Common myeloid progenitor, CD34-positive (primary cell): ENCODE data around the gene USP40.

Source experiments
- CTCF ChIA-PET: fragments of 350-600 bp; sonication (Branson Sonifier 250); formaldehyde crosslinking; loops from one replicate; lab custom pipeline; 2021; ENCODE audit warnings: antibody characterized with exemption; lab: Charles Lee
- POLR2A ChIA-PET: fragments of 350-600 bp; sonication (Branson Sonifier 250); formaldehyde crosslinking; loops from one replicate; lab custom pipeline; 2021; ENCODE audit warnings: antibody characterized with exemption; lab: Charles Lee
- DNase-seq, 3 donors: peaks; one replicate each; pipeline versions ENCODE4 v3.0.0 to v3.0.0-alpha.2; 2013
- H3K27ac ChIP-seq, 2 experiments: 1 replicate in 1 of 2; 2 replicates in 1 of 2; pipeline ENCODE4 v1.7.0; 2013; ENCODE audit warnings: inconsistent platforms in 2 of 2, low read length in 2 of 2, mild to moderate bottlenecking in 2 of 2, low read depth in 1 of 2, moderate library complexity in 1 of 2; ENCODE audit not compliant: severe bottlenecking in 2 of 2, insufficient read depth in 1 of 2, poor library complexity in 1 of 2
- H3K27me3 ChIP-seq, 5 experiments: replicated peaks in 2 of 5; 1 replicate in 3 of 5; 2 replicates in 2 of 5; pipeline versions ENCODE4 v1.6.1 to v1.7.0; 2013; ENCODE audit warnings: low read length in 4 of 5, mild to moderate bottlenecking in 2 of 5, moderate library complexity in 2 of 5, inconsistent platforms in 1 of 5; ENCODE audit not compliant: insufficient read depth in 5 of 5, control insufficient read depth in 4 of 5
- H3K36me3 ChIP-seq, 4 experiments: 1 replicate in 2 of 4; 2 replicates in 2 of 4; pipeline versions ENCODE4 v1.6.1 to v1.7.0; 2013; ENCODE audit warnings: low read length in 3 of 4, control low read depth in 1 of 4, mild to moderate bottlenecking in 1 of 4; ENCODE audit not compliant: control insufficient read depth in 4 of 4, insufficient read depth in 4 of 4
- H3K4me1 ChIP-seq, 4 experiments: 1 replicate in 3 of 4; 2 replicates in 1 of 4; pipeline versions ENCODE4 v1.6.1 to v1.7.1; 2013; ENCODE audit warnings: low read length in 3 of 4, mild to moderate bottlenecking in 3 of 4, control low read depth in 1 of 4, inconsistent platforms in 1 of 4, moderate library complexity in 1 of 4; ENCODE audit not compliant: control insufficient read depth in 4 of 4, insufficient read depth in 4 of 4; ENCODE audit errors: control extremely low read depth in 1 of 4
- H3K4me3 ChIP-seq, 7 experiments: 1 replicate in 4 of 7; 2 replicates in 3 of 7; pipeline versions ENCODE4 v1.5.1 to v1.7.0; 2013; ENCODE audit warnings: mild to moderate bottlenecking in 7 of 7, low read length in 6 of 7, moderate library complexity in 6 of 7, inconsistent platforms in 2 of 7, low read depth in 2 of 7, control low read depth in 1 of 7; ENCODE audit not compliant: insufficient read depth in 4 of 7, control insufficient read depth in 1 of 7; ENCODE audit errors: extremely low read depth in 1 of 7
- H3K9me3 ChIP-seq, 5 experiments: 1 replicate in 4 of 5; 2 replicates in 1 of 5; pipeline versions ENCODE4 v1.6.1 to v1.7.1; 2013; ENCODE audit warnings: low read length in 4 of 5, mild to moderate bottlenecking in 2 of 5, inconsistent platforms in 1 of 5, low read depth in 1 of 5, moderate library complexity in 1 of 5; ENCODE audit not compliant: control insufficient read depth in 4 of 5, insufficient read depth in 2 of 5; ENCODE audit errors: control extremely low read depth in 1 of 5
- WGBS: methylation state at CpG from one replicate; pipeline ENCODE4 v1.1.5; 2013; ENCODE audit not compliant: insufficient coverage; 5-methylcytosine and 5-hydroxymethylcytosine counted together

The USP40 gene

GRCh38 chr2:233464056-233464455 lies 102.5 kb downstream of the USP40 start:
- peaks cover 21 to 89% (median 59%) of the 10 kb centered on the region in 4 experiments for H3K36me3 ChIP-seq
- POLR2A ChIA-PET: no interaction called here
- CTCF ChIA-PET: no interaction called here

GRCh38 chr2:233463586-233463985 lies 103.0 kb downstream of the USP40 start:
- WGBS: 89% methylated on average over 16 of the region's 16 CpGs
- Histone ChIP-seq H3K4me1 (no peaks in the 10 kb centered on the region), H3K27ac (no peak overlapping the region), H3K27me3 (no peaks in the 10 kb centered on the region), H3K4me3 (no peak overlapping the region), H3K9me3 (peaks cover 0 to 1% (median 0%) of the 10 kb centered on the region in 5 experiments), H3K36me3 (peaks cover 19 to 87% (median 55%) of the 10 kb centered on the region in 4 experiments)
- DNase-seq: no peak
- ChIA-PET CTCF (no interaction called here), POLR2A (no interaction called here)

More at GRCh38 chr2:233464056-233464455, 102.5 kb downstream of the USP40 start:
- Histone ChIP-seq H3K4me3 (no peak overlapping the region), H3K4me1 (no peaks in the 10 kb centered on the region), H3K27ac (no peak overlapping the region), H3K9me3 (peaks cover 0 to 1% (median 0%) of the 10 kb centered on the region in 5 experiments), H3K27me3 (no peaks in the 10 kb centered on the region)
- 98% methylated on average over 17 of the region's 19 CpGs for whole genome bisulfite sequencing
- no peak for DNase-seq

- H3K4me3 ChIP-seq: no peak overlapping the region
- 98% methylated on average over 19 of the region's 21 CpGs for whole genome bisulfite sequencing
- CTCF ChIA-PET: no interaction called here
These were observed 103.6 kb downstream of the USP40 start for GRCh38 chr2:233462826-233463470.

DNA sequence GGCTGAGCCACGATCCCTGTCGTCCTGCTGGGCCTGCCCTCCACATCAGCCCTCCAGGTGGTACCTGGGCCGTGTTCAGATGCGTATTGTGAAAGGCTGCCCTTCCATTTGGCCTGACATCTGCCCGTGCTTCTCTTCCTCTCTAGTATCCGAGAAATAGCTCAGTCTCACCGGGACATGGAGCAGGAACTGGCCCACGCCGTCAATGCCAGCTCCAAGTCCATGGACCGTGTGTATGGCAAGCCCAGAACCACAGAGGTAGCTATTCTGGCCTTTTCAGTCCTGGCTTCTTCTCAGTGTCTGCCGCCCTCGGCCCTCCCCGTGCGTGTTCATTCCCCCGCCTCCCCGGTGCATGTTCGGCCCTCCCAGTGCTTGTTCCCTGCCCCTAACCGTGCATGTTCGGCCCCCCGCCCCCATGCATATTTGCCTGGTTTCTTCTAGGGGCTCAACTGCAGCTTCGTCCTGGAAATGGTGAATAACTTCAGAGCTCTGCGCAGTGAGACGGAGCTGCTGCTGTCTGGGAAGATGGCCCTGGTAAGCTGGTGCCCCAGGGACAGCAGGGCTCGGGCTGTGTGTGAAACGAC lies 104.3 kb downstream of the USP40 start:
- H3K36me3 ChIP-seq: peaks cover 25 to 85% (median 54%) of the 10 kb centered on the region in 4 experiments
- no peak for DNase-seq
- H3K27me3 ChIP-seq: no peaks in the 10 kb centered on the region
- over 99% methylated on average over 24 of the region's 25 CpGs for WGBS
- H3K27ac ChIP-seq: no peak overlapping the region
- POLR2A ChIA-PET: interaction anchor here (0.7 kb wide), 1 partner anchor 842 kb away, joined by 3 read pairs; no protein-coding TSS in a partner anchor
- CTCF ChIA-PET: no interaction called here
- H3K4me3 ChIP-seq: no peak overlapping the region
- peaks cover 0 to 1% (median 0%) of the 10 kb centered on the region in 5 experiments for H3K9me3 ChIP-seq
- no peaks in the 10 kb centered on the region for H3K4me1 ChIP-seq

More at GRCh38 chr2:233462826-233463470, 103.6 kb downstream of the USP40 start:
- H3K9me3 ChIP-seq: peaks cover 0 to 1% (median 0%) of the 10 kb centered on the region in 5 experiments
- H3K27me3 ChIP-seq: no peaks in the 10 kb centered on the region
- H3K27ac ChIP-seq: no peak overlapping the region
- POLR2A ChIA-PET: no interaction called here
- no peak for DNase-seq
- no peaks in the 10 kb centered on the region for H3K4me1 ChIP-seq
- peaks cover 20 to 85% (median 53%) of the 10 kb centered on the region in 4 experiments for H3K36me3 ChIP-seq

DNA sequence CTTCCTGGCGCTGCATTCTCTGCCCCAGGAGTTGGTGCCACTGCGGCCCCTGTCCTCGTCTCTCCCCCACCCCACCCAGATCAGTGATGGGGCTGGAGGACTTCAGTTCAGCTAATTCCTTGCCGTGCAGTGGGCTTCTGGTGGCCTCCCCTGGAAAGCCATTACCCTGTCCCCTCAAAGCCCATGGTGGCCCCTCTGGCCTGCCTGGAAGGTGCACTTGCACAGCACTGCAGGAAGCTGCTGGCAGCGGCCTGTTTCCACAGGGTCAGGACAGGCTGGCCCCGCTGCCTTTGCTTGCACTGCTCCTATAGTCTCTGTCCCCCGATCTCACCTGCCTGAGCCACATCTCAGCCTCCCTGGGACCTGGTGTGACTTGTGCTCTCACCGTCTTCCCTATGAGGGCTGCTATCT lies 105.1 kb downstream of the USP40 start:
- CTCF ChIA-PET: no interaction called here
- H3K36me3 ChIP-seq: peaks cover 27 to 85% (median 56%) of the 10 kb centered on the region in 4 experiments
- H3K27ac ChIP-seq: no peak overlapping the region

DNA sequence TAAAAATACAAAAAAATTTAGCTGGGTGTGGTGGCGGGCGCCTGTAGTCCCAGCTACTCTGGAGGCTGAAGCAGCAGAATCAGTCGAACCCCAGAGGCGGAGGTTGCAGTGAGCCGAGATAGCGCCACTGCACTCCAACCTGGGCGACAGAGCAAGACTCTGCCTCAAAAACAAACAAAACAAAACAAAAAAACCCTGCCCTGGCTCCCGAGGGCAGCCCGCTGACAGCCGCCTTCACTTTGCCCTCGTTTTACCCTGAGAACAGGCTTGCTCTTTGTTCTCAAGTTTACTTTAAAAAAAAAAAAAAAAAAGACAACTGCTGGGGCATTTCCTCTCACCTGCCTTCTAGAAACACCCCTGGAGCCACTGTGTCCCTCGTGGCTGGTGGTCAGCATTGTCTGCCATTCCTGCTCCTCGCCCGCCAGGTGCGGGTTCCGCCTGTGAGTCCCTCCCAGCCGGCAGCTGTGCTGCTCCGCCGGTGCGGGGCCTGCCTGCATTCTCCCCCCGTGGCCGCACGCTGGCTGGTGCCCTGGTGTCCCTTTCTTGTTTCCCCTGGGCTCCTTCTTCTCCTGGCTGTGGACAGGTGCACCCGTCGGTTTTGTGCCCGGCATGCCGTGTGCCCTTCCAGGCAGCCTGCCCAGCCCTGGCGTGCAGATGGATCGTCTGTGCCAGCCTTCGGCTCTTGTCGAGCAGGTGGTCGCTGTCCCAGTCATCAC lies 105.7 kb downstream of the USP40 start:
- Histone ChIP-seq H3K9me3 (peaks cover 0 to under 1% (median 0%) of the 10 kb centered on the region in 5 experiments), H3K27ac (no peak overlapping the region), H3K27me3 (no peaks in the 10 kb centered on the region), H3K36me3 (peaks cover 31 to 84% (median 59%) of the 10 kb centered on the region in 4 experiments), H3K4me3 (no peak overlapping the region), H3K4me1 (no peaks in the 10 kb centered on the region)
- POLR2A ChIA-PET: no interaction called here
- WGBS: 98% methylated on average over 29 of the region's 32 CpGs
- CTCF ChIA-PET: no interaction called here
- no peak for DNase-seq

More for the DNA sequence above, 105.1 kb downstream of the USP40 start:
- POLR2A ChIA-PET: no interaction called here
- H3K27me3 ChIP-seq: no peaks in the 10 kb centered on the region
- WGBS: 97% methylated on average over 8 of the region's 8 CpGs
- no peak overlapping the region for H3K4me3 ChIP-seq
- DNase-seq: no peak
- H3K9me3 ChIP-seq: peaks cover 0 to 1% (median 0%) of the 10 kb centered on the region in 5 experiments
- no peaks in the 10 kb centered on the region for H3K4me1 ChIP-seq
